Effector CD8-positive, alpha-beta T cell (primary cell): ENCODE measurements around the gene GJC2.
A peak's percentile ranks its signal among the peaks of the same experiment; 100 is the strongest.

Source experiments
- DNase-seq: peaks from one replicate; lab custom pipeline; 2025; lab: John Stamatoyannopoulos, UW

GJC2 gene

DNA sequence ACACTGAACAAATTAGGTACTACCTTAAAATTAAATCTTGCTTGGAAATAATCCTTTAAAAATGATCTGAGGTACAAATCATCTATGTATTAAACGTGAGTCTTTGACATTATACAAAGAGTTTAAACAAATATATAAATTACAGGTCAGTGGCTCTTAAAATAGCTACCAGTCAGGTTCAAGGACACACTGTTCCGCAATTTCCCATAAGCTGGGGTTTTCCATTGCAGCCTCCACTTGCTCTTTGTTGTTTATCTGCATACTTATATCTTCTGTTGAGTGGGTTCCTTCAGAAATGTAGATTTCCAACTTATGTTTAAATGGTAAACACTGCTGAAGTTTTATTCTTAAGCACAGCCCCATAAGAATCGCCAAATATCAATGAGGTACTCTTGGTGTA, 34.9 kb upstream of the GJC2 start:
- DNase-seq, result no peak

DNA sequence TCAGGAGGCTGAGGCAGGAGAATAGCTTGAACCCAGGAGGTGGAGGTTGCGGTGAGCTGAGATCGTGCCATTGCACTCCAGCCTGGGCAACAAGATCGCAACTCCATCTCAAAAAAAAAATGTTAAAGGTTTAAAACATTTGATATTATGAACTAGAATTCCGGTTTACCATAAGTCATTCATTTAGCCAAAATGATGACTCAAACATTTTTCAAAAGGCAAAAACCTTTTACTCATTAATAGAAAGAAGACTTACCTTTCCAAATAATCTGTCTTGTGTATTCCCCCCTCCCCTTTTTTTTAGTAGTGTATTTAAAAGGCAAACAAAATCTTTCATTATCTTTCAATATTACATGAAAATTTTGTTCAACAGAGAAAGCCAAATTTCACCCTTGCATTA, 32.4 kb upstream of the GJC2 start:
- no peak for DNase-seq

DNA sequence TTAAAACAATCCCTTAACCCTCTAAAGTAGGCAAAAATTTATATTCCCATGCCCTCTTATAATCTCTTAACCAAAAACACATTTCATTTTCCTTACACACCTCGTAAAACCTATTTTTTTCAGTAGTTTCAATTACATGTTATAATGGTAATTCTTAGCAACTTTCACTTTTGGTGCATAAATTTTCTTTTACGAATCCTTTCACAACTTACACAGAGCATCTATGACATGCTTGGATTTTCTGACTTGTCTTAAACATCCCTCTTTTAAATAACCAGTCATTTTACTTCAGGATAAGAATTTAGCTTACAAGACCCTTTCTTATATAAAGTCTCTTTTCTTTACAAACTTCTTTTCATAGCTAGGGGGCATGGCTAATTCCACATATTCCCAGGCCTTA, 31.7 kb upstream of the GJC2 start:
- no peak for DNase-seq

DNA sequence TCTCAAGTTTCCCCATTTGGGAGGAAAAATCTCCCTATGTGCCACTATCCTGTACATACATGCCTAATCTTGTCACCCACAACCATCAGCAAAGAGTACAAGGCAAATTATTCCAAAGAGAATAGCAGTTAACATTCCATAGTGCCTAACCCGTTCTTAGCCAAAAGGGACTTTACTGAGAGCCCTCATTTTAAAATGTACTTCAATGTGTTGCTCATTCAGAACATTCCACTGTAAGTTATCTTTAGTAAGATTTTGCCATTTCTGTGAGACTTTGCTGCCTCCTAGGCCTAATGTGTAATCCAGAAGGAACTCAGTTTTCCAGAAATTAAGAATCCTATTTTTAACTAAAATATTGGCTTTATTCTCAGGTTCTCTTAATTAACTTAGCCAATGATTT, 29.4 kb upstream of the GJC2 start:
- DNase-seq, result no peak

DNA sequence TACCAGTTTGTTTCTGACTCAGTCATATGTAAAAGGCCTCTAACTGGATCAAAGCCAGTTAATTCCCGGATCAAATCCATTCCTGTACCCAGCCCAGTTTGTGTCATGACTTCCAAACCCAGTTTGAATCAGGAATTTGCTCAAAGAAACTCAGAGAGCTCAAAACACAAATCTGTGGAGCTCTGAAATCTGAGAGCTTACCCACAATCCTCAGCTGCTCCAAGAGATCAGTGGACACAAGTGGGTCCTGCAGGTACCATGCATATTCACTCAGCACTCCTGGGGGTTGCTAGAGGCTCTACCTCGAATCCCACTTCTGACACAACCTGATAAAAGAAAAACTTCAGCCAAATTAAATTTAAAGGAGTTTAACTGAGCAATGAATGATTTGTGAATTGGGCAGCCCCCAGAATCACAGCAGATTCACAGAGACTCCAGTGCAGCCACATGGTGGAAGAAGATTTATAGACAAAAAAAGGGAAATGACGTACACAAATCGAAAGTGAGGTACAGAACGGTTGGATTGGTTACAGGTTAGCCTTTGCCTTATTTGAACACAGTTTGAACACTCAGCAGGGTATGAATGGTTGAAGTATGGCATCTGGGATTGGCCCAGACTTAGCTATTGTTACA, 28.8 kb upstream of the GJC2 start:
- no peak for DNase-seq

DNA sequence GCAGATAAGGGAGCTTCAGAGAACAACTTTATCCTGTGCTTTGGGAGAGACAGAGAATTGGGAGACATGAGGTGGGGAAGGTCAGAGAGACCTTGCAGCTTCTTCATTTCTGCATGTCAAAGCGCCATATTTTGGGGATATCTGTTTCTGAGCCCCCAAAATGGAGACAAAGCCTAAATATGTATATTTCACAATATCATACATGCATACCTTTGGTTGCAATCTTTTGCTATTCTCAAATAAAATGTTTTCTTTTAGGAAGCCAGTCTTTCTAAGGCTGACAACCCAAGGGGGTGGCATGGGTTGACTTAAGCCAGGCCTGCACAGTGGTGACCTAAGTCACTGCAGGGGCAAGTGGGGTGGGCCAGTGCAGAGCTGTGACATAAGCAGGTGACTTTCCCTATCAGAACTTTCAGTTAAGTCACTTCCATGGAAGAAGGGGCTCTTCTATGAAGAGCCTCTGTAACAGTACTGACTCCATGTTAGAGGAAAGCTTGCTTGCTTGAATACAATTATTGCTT, 26.7 kb upstream of the GJC2 start:
- no peak for DNase-seq

DNA sequence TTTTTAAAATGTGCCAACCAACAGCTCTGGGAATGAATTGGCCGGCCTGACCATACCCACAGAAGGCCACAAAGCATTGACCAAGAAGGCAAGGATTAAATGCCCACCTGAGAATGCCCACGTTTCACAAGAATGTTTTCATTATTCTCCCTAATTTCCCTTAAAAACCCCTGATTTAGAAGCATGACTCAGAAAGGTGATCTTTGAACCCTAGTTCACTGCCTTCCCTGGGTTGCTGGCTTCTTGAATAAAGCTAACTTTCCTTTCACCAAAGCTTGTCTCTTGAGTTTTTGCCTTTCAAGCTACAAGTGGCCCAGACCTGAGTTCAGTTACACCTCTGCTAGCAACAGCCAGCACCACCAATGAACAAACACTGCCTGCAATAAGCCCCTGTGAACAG, 26.2 kb upstream of the GJC2 start:
- DNase-seq, result no peak

DNA sequence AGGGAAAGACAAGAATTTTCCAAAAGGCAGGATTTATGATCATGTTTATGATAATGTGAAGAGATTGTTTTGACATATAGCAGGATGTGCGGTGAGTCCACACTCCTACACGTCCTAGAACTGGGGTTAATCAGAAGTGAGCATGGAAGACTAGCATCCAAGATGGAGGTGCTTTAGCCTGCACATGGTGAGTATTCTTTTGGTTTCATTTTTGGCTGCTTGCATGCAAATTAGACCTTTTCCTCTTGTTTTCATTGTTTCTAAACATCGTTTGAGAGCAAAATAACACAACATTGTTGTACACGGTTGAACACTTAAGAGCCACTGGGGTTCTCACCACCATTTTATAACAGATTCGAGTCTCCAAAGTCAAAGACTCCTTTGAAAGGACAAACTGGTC, 24.5 kb upstream of the GJC2 start:
- no peak for DNase-seq

DNA sequence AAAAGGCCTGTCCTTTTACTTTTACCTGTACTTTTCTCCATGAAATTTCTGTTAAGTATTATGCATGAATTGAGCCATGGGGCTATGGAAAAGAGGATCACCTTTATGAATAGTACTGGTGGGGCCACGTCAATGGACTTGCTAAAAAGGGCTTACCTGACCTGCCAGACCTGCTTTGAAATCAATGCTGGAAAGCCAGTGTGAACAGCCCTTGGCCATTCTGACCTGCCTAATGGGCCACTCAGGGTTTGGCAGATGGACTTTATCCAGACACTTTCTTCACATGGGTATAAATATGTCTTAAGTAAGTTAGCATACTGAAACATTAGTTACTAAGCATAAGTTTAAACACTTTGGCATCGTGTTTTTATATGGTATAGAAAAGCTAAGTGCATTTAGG, 18.0 kb upstream of the GJC2 start:
- no peak for DNase-seq

DNA sequence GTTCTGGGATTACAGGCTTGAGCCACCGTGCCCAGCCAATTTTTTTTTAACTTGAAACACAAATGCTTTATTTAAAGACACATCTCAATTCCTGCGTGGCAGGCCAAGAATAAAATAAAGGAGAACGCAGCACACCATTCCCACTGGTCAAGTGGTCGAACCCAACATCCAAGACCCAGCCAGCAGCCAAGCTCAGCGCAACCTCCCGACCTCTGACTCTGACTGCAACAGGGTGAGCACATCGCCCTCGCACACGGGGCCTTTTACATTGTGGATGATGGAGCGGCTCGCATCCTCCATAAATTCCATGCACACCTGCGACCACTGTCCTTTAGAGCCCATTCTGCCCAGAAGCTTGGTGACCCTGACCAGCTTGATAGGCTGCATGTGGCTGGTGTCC, 15.1 kb upstream of the GJC2 start:
- no peak for DNase-seq

DNA sequence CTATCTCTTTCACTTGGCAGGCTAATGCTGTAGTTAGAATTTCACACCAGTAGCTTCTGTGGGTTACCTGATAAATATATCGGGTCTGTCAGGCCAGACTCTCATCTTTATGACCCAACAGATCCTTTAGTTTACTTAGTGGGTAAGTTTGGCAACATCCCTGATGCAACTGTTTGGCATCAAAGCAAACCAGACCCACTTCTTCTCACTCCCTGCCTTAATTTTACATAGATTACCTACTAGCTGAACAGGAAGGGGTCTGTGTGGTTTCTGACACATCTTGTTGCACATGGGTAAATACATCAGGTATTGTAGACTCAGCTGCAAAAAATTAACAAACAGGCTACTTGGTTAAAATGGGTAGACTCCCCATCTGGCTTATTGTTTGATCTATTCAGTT, 12.8 kb upstream of the GJC2 start:
- DNase-seq, result no peak

DNA sequence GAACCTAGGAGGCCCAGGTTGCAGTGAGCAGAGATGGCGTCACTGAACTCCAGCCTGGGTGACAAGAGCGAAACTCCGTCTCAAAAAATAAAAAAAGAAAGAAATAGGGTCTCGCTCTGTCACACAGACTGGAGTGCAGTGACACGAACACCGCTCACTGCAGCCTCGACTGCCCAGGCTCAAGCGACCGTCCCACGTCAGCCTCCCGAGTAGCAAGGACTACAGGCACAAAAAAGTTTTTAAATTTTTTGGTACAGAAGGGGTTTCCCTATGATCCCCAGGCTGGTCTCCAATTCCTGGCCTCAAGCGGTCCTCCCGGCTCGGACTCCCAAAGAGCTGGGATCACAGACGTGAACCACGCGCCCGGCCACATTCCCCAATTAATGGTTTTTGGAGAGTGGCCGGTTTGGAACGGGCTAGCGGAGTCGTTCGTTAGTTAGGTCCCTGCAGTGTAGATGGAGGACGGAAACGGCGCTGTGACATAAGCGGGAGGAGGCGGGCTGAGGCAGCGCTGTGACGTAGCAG, 10.3 kb upstream of the GJC2 start:
- DNase-seq, result no peak

DNA sequence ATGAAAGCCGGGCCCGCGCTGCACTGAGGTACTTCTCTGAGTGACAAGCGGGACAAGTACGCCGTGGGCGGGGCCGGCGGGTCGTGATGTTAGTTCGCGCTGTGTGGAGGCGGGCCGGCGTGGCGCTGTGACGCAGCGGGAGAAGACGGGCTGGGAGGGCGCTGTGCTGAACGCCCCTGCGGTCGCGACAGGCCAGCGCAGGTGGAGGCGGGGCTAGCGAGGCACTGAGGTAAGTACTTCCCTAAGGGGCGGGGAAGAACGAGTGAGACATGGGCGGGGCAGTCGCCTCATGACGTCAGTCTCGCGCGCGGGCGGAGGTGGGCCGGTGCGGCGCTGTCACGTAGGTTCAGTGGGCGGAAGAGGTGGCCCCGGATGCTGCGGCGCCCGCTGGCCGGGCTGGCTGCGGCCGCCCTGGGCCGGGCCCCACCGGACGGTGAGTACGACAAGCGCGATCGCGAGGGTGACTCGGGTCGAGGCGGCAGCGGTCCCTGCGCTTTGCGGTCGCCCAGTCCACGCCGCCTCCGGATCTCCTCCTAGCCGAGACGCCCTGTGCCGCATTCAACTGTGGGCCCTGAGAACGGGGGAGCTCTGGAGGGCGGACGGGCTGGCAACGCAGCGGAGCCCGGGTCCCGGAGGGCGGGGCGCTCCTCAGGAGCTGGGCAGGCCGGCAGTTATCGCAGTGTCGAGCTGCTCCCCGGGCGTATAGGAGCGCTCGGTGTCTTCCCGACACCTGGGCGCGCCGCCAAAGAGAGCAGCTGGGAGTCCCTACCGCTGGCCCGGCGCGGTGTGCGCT, 9.6 kb upstream of the GJC2 start, which contains the start of gene GUK1:
TSS of gene GUK1 (plus strand) at position 349 of the 793 bp plus-strand sequence. CDS start at position 373, 24 bp downstream.
- DNase-seq, result peak; percentile 100

DNA sequence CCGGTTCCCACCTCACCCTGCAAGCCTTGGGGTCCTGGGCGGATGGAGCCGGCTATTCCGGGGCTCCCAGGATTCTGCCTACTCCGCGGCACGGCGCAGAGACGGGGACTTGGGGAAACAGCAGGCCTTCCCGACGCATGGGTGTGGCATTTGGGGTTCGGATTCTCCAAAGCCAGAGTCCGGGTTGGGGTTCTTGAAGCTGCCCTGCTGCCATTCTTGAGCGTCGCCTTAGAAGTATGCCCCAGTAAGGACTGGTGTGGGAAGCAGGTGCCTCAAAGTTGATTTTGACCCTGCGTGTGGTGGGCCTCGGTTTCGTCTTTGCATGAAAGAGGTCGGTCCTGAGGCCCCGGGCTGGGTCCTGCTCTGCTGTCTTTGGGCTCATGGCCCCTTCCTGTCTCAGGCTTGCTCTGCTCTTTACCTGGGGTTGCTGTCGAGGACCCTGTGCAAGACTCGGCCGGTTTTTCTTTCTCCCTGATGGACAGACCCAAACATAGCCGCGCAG, 9.0 kb upstream of the GJC2 start:
- DNase-seq, result no peak

DNA sequence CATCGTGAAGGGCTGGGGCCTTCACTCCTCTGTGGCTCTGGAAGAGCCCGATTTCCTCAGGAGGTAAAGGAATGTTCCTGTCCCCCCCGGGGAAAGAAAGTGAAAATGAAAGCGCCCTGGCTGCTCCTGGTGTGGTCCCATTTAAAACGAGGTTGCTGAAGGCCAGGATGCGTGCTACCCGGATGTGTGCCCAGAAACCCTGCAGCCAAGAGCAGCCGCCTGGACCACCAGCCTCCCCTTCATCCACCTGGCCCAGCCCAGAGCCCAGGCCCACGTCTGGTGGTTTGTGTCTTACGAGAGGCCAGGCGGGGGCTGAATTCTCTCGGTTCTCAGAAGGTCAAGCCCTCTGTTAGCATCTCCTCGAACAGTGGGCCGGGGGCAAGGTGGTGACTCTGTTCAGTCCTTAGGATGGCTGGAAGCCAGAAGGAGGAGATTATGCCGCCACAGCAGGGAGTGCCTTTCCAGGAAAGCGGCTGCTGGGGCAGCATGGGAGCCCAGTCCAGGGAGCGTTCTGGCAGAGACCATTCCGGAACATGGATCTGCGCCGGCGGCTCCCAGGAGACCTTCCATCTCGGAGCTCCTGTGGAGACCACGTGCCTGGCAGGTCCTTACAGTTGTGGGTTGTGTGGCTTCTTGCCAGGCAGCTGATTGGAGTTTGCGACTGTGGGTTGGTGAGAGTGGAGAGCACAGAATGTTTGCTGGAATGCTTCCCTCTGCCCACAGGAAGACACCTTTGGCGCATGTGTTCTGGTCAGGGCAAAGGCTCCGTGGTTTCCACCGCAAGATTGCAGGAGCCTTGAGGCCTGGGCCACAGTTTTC, 8.3 kb upstream of the GJC2 start:
- no peak for DNase-seq

DNA sequence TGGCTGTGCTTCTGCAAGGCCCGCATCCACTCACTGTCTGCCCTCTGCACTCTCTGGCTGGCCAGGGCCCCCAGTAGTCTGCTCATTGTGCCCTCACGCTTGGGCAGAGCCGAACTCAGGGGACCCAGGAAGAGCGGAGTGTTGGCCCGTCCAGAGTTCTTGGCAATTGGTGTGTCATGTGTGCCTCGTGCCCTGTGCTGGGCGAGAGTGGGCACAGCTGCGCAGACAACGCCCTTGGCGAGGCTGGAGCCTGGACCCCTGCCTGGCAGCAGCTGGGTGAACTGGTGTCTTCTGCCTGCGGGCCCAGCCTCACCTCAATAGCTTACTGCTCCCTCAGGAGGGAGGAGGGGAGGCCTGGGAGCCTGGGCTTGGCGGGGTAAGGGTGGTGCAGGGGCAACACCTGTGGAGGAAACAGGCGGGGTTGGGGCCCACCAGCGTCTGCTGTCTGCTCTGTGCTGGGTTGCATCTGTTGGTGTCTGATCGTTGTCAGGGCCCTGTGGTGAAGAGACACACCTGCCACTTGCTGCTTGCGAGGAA, 7.5 kb upstream of the GJC2 start:
- DNase-seq, result no peak

DNA sequence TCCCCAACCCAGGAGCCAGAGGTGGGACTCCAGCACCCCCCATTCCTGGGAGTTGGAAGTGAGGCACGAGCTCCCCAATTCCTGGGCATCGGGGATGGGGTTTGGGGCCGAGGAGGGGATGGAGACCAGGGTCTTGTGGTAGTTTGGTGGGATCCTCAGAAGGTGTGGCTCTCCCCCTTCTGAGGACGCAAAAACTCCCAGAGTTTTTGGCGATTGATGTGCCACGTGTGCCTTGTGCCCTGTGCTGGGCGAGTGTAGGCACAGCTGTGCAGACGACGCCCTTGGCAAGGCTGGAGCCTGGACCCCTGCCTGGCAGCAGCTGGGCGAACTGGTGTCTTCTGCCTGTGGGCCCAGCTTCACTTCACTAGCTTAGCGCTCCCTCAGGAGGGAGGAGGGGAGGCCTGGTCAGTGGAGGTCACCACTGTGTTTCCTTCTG, 7.0 kb upstream of the GJC2 start:
- DNase-seq, result no peak

DNA sequence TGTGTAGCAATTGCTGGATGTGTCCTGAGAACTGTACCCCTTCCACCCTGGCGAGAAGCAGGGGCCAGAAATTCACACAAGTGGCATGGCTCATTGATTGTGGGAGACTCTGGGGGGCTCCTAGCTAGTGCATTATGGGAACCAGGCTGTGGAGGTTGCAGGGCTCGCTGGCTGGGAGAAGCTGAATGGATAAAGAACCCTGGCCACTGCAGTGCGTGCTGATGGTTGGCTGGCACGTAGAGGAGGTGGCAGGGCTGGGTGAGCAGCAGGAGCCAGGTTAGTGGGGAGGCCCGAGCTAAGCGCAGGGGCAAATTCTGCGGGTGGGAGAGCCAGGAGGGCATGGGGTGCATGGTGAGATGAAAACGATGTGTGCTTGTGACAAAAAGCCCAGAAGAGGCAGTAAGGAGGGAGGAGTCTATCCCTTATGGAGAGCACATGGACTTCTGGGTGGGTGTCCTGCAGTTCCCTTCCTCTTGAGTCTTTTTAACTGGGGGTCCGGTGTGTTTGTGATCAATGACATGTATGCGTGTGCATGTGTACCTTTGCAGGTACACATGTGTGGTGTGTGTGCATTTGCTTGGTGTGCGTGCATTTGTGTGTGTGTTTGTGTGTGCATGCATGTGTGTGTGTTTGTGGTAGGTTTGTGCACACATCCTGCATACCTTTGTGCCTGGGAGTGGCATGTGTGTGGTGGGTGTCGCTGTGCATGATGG, 6.1 kb upstream of the GJC2 start:
- no peak for DNase-seq

DNA sequence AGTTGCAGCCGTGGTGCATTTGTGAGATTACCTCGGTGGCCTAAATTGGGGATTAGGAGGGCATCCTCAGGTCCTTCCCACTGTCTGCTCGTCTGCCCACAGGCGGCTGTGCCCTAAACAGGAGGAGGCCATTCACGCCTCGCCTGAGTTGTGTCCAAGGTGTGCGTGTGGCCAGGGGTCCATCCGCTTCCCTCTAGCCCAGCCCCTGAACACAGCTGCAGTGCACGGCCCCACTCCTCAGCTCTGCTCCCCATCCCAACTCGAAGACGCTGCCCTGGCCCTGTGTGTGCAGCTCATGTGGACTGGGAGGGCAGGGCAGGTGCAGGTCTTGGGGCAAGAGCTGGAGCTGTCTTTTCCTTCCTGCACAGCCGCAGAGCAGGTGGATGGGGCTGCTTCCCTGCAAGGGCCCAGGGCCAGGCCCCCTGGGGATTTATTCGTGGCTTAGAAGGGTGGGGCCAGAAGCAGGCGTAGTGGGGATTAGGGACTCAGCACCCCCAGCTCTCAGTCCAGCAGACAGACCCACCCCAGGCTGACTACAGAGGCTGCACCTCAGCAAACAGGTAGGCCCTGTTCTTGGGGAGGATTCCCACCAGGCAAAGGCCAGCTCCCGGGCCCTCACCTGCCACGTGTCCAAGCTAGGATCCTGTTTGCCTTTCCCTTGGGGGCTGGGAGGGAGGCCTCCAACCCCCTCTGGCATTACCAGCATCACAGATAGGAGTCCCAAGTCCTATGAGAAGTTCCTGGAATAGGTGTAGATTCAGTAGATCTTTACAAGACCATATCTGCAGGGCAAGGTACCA, 5.3 kb upstream of the GJC2 start:
- DNase-seq, result no peak

DNA sequence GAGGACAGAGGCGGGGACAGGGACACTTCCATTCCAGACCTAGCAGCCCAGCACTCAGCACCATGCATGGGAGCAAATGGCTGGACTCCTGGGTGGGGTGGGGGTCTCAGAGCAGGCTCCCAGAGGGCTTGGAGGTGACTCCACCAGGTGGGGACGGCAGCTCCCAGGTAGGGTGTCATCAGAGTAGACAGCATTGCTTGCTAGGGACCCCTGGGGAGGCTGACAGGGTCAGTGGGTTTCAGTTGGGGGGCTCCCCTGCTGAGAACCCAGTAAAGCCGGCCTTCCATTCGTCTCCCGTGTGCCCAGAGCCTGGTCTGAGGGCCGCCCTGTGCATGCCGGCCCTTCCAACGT, 4.8 kb upstream of the GJC2 start:
- DNase-seq, result no peak
